Spinal cord (tissue), 10 donors: ENCODE measurements around the gene ILK. TPM values are rescaled to one million over a fixed set of nuclear protein-coding genes. Genes with fewer than 3 reads are reported as not detected.

Source experiments
- DNase-seq, 6 donors: peaks; one replicate each; pipeline versions ENCODE4 v3.0.0 to v3.0.0-alpha.2; 2013 to 2015; ENCODE audit warnings: low spot score in 6 of 6, low read depth in 4 of 6
- H3K27ac ChIP-seq: one replicate; pipeline ENCODE4 v1.5.1; 2013; ENCODE audit warnings: low read depth, low read length, control low read depth
- H3K27me3 ChIP-seq: one replicate; pipeline ENCODE4 v1.6.1; 2013; ENCODE audit warnings: low read length; ENCODE audit not compliant: control insufficient read depth, insufficient read depth
- H3K36me3 ChIP-seq: one replicate; pipeline ENCODE4 v1.6.1; 2013; ENCODE audit warnings: low read length; ENCODE audit not compliant: control insufficient read depth, insufficient read depth
- H3K4me1 ChIP-seq: one replicate; pipeline ENCODE4 v1.6.1; 2013; ENCODE audit warnings: low read length; ENCODE audit not compliant: control insufficient read depth, insufficient read depth
- H3K4me3 ChIP-seq: one replicate; pipeline ENCODE4 v1.5.1; 2013; ENCODE audit warnings: low read depth, low read length, control low read depth
- H3K9me3 ChIP-seq: one replicate; pipeline ENCODE4 v1.6.1; 2013; ENCODE audit warnings: low read length; ENCODE audit not compliant: control insufficient read depth, insufficient read depth
- WGBS: methylation state at CpG from one replicate; pipeline ENCODE4 v1.1.5; 2013; ENCODE audit warnings: missing lambda C conversion rate; ENCODE audit not compliant: insufficient coverage; 5-methylcytosine and 5-hydroxymethylcytosine counted together
- polyA plus RNA-seq, 2 donors: library from polyadenylated mRNA; unstranded; fragments of 120-200 nt; gene quantifications; one replicate each; pipeline ENCODE4 v1.2.1, GENCODE V29; 2013; ENCODE audit not compliant: insufficient read length in 2 of 2
- total RNA-seq, 2 donors: library from RNA; depleted of rRNA in 1 of 2; stranded (reverse); fragments of 120-200 nt in 1 of 2; fragments of >200 nt in 1 of 2; gene quantifications; one replicate each; pipeline versions ENCODE4 v1.2.3 to v1.2.4, GENCODE V29; 2013 to 2014
- donor health status: healthy.

The ILK gene
- total and polyA plus RNA-seq, 4 donors = 87.6 to 175 (median 123) TPM

- H3K9me3 ChIP-seq = no peaks in the 10 kb centered on the region
- H3K4me1 ChIP-seq = peaks cover 31% of the 10 kb centered on the region
- WGBS = 21% methylated on average over 2 of the region's 7 CpGs
- H3K27me3 ChIP-seq = no peaks in the 10 kb centered on the region
- peaks cover 38% of the 10 kb centered on the region for H3K36me3 ChIP-seq
- DNase-seq = no peak
- H3K4me3 ChIP-seq = peak overlapping the region; percentile 90
- H3K27ac ChIP-seq = no peak overlapping the region
These were observed 1.3 kb upstream of the ILK start for GRCh38 chr11:6602096-6602940.

- H3K27me3 ChIP-seq = no peaks in the 10 kb centered on the region
- DNase-seq = peak in 2 of 6 donors; percentile 79 to 84
- 0% methylated on average over 18 of the region's 20 CpGs for WGBS
- H3K36me3 ChIP-seq = peaks cover 42% of the 10 kb centered on the region
- peak overlapping the region; percentile 90 for H3K4me3 ChIP-seq
- no peaks in the 10 kb centered on the region for H3K9me3 ChIP-seq
- H3K27ac ChIP-seq = peak overlapping the region; percentile 98
- H3K4me1 ChIP-seq = peaks cover 26% of the 10 kb centered on the region
These were observed 580 bp downstream of the ILK start for GRCh38 chr11:6604081-6604626.

GRCh38 chr11:6604790-6605189 lies 1.2 kb downstream of the ILK start:
- Histone ChIP-seq H3K4me1 (peaks cover 26% of the 10 kb centered on the region), H3K27me3 (no peaks in the 10 kb centered on the region), H3K27ac (peak overlapping the region; percentile 98), H3K4me3 (peak overlapping the region; percentile 90), H3K9me3 (no peaks in the 10 kb centered on the region), H3K36me3 (peaks cover 43% of the 10 kb centered on the region)
- DNase-seq = no peak
- 33% methylated on average over 3 of the region's 3 CpGs for WGBS

- Histone ChIP-seq H3K4me3 (peak overlapping the region; percentile 1), H3K27ac (peak overlapping the region; percentile 82), H3K36me3 (peaks cover 44% of the 10 kb centered on the region), H3K27me3 (no peaks in the 10 kb centered on the region), H3K4me1 (peaks cover 39% of the 10 kb centered on the region), H3K9me3 (no peaks in the 10 kb centered on the region)
- DNase-seq = peak in 2 of 6 donors; percentile 61 to 85
- WGBS = 30% methylated on average over 5 of the region's 11 CpGs
These were observed 3.1 kb downstream of the ILK start for GRCh38 chr11:6606471-6607189.

- Histone ChIP-seq H3K27me3 (no peaks in the 10 kb centered on the region), H3K36me3 (peaks cover 41% of the 10 kb centered on the region), H3K4me3 (peak overlapping the region; percentile 1), H3K9me3 (no peaks in the 10 kb centered on the region), H3K27ac (peak overlapping the region; percentile 82), H3K4me1 (peaks cover 35% of the 10 kb centered on the region)
- no peak for DNase-seq
These were observed 3.7 kb downstream of the ILK start for GRCh38 chr11:6607190-6607795.

- Histone ChIP-seq H3K27ac (no peak overlapping the region), H3K4me1 (peaks cover 37% of the 10 kb centered on the region), H3K9me3 (no peaks in the 10 kb centered on the region), H3K36me3 (peaks cover 41% of the 10 kb centered on the region), H3K27me3 (no peaks in the 10 kb centered on the region), H3K4me3 (no peak overlapping the region)
- WGBS = 95% methylated on average over 7 of the region's 9 CpGs
- no peak for DNase-seq
These were observed 4.4 kb downstream of the ILK start for GRCh38 chr11:6608011-6608410.

GRCh38 chr11:6608726-6609501 lies 5.3 kb downstream of the ILK start:
- Histone ChIP-seq H3K36me3 (peaks cover 41% of the 10 kb centered on the region), H3K4me1 (peaks cover 37% of the 10 kb centered on the region), H3K27ac (no peak overlapping the region), H3K27me3 (no peaks in the 10 kb centered on the region), H3K9me3 (no peaks in the 10 kb centered on the region), H3K4me3 (no peak overlapping the region)
- DNase-seq = no peak
- WGBS = 89% methylated on average over 10 of the region's 14 CpGs

- Histone ChIP-seq H3K27me3 (no peaks in the 10 kb centered on the region), H3K36me3 (peaks cover 41% of the 10 kb centered on the region), H3K4me1 (peaks cover 37% of the 10 kb centered on the region), H3K9me3 (no peaks in the 10 kb centered on the region), H3K4me3 (no peak overlapping the region), H3K27ac (no peak overlapping the region)
- no peak for DNase-seq
- 86% methylated on average over 6 of the region's 8 CpGs for WGBS
These were observed 6.0 kb downstream of the ILK start for GRCh38 chr11:6609502-6610015.

GRCh38 chr11:6610591-6610990 lies 7.0 kb downstream of the ILK start:
- Histone ChIP-seq H3K9me3 (no peaks in the 10 kb centered on the region), H3K27me3 (no peaks in the 10 kb centered on the region), H3K4me3 (no peak overlapping the region), H3K36me3 (peaks cover 47% of the 10 kb centered on the region), H3K4me1 (peaks cover 32% of the 10 kb centered on the region), H3K27ac (no peak overlapping the region)
- WGBS = 95% methylated on average over 5 of the region's 6 CpGs
- no peak for DNase-seq
